SK-N-SH (cell line): ENCODE results near the gene APBB2. TPM values are rescaled to one million over a fixed set of nuclear protein-coding genes. Genes with fewer than 3 reads are reported as not detected.

Experiments used
- CTCF ChIA-PET: fragments of 300-600, 350-600 bp; formaldehyde crosslinking; extraction: SDS; loops from one replicate; lab custom pipeline; 2021; lab: Yijun Ruan, JAX
- POLR2A ChIA-PET: fragments of 350-600 bp; sonication (Branson Sonifier 250); formaldehyde crosslinking; extraction: SDS; loops from one replicate; lab custom pipeline; 2020; ENCODE audit warnings: antibody characterized with exemption, inconsistent platforms; lab: Yijun Ruan, JAX
- DNase-seq: peaks from one replicate; pipeline ENCODE4 v3.0.0; 2012
- H2AFZ ChIP-seq: fragments of 200-600 bp; sonication (generic); 2 replicates; pipeline ENCODE4 v1.8.1; 2016; ENCODE audit warnings: antibody characterized with exemption, mild to moderate bottlenecking, low read depth
- H3F3A ChIP-seq: fragments of 200-600 bp; sonication (generic); replicated peaks from 2 replicates; pipeline ENCODE3; 2016; ENCODE audit warnings: antibody characterized with exemption, mild to moderate bottlenecking; ENCODE audit not compliant: insufficient read depth
- H3K27ac ChIP-seq, 2 experiments: fragments of 200-500 bp in 1 of 2; fragments of 200-600 bp in 1 of 2; sonication (Bioruptor generic) in 1 of 2; sonication (generic), shearing (Covaris generic) in 1 of 2; 2 replicates each; pipeline versions ENCODE4 v1.5.1 to v1.6.1; 2014 to 2016; ENCODE audit warnings: low read depth in 2 of 2, inconsistent platforms in 1 of 2, low read length in 1 of 2, mild to moderate bottlenecking in 1 of 2, mixed read lengths in 1 of 2
- H3K27me3 ChIP-seq: fragments of 200-600 bp; sonication (generic), shearing (Covaris generic); 2 replicates; pipeline ENCODE4 v1.6.1; 2016; ENCODE audit warnings: mixed run types; ENCODE audit not compliant: insufficient read depth
- H3K36me3 ChIP-seq, 2 experiments: fragments of 200-500 bp in 1 of 2; fragments of 200-600 bp in 1 of 2; sonication (Bioruptor generic) in 1 of 2; sonication (generic) in 1 of 2; replicated peaks in 1 of 2; 2 replicates each; pipeline versions ENCODE3 to v1.5.1; 2014 to 2016; ENCODE audit warnings: low read length in 1 of 2, mild to moderate bottlenecking in 1 of 2; ENCODE audit not compliant: insufficient read depth in 2 of 2, control insufficient read depth in 1 of 2
- H3K4me1 ChIP-seq, 2 experiments: fragments of 200-500 bp in 1 of 2; fragments of 200-600 bp in 1 of 2; sonication (Bioruptor generic) in 1 of 2; sonication (generic), shearing (Covaris generic) in 1 of 2; 2 replicates each; pipeline versions ENCODE4 v1.5.1 to v1.6.1; 2014 to 2016; ENCODE audit warnings: low read depth in 1 of 2, low read length in 1 of 2, mixed run types in 1 of 2; ENCODE audit not compliant: insufficient read depth in 2 of 2, control insufficient read depth in 1 of 2
- H3K4me2 ChIP-seq: fragments of 200-600 bp; sonication (generic), shearing (Covaris generic); 2 replicates; pipeline ENCODE4 v1.6.1; 2017; ENCODE audit warnings: mixed run types
- H3K4me3 ChIP-seq, 2 experiments: fragments of 200-500 bp in 1 of 2; fragments of 200-600 bp in 1 of 2; sonication (Bioruptor generic) in 1 of 2; sonication (generic), shearing (Covaris generic) in 1 of 2; 2 replicates each; pipeline versions ENCODE4 v1.5.1 to v1.8.1; 2014 to 2016; ENCODE audit warnings: low read depth in 2 of 2, inconsistent platforms in 1 of 2, low read length in 1 of 2, mild to moderate bottlenecking in 1 of 2, mixed read lengths in 1 of 2, moderate library complexity in 1 of 2
- H3K79me2 ChIP-seq: fragments of 200-600 bp; sonication (generic); 2 replicates; pipeline ENCODE4 v1.8.1; 2017; ENCODE audit warnings: mild to moderate bottlenecking; ENCODE audit not compliant: insufficient read depth
- H3K9ac ChIP-seq: fragments of 200-600 bp; sonication (generic); 2 replicates; pipeline ENCODE4 v1.6.1; 2017; ENCODE audit warnings: mixed run types
- H3K9me2 ChIP-seq: fragments of 200-600 bp; sonication (generic); 2 replicates; pipeline ENCODE4 v1.6.1; 2017; ENCODE audit warnings: mixed run types
- H3K9me3 ChIP-seq: fragments of 200-600 bp; sonication (generic); 2 replicates; pipeline ENCODE4 v1.6.1; 2017; ENCODE audit warnings: mixed run types, mild to moderate bottlenecking, moderate library complexity
- H4K20me1 ChIP-seq: fragments of 200-600 bp; sonication (generic); 2 replicates; pipeline ENCODE4 v1.6.1; 2017; ENCODE audit warnings: mild to moderate bottlenecking, mixed run types; ENCODE audit not compliant: insufficient read depth
- CHD2 ChIP-seq: fragments of 150-350 bp; IDR thresholded peaks from 2 replicates; pipeline ENCODE4 v1.6.1; 2018; ENCODE audit warnings: low read length; ENCODE audit not compliant: partially characterized antibody
- ELF1 ChIP-seq: IDR thresholded peaks from 2 replicates; pipeline ENCODE4 v1.4.0; 2012
- FOSL2 ChIP-seq: IDR thresholded peaks from 2 replicates; pipeline ENCODE4 v1.4.0; 2012; ENCODE audit warnings: low read depth, mild to moderate bottlenecking, moderate library complexity, borderline replicate concordance
- FOXJ3 ChIP-seq: sonication (generic); formaldehyde crosslinking; IDR thresholded peaks from 2 replicates; pipeline ENCODE4 v1.5.1; 2020; ENCODE audit warnings: mild to moderate bottlenecking, missing genetic modification reagents
- GABPA ChIP-seq: IDR thresholded peaks from 2 replicates; pipeline ENCODE4 v1.4.0; 2012; ENCODE audit warnings: low read depth, mild to moderate bottlenecking
- GATA2 ChIP-seq: sonication (generic); formaldehyde crosslinking; IDR thresholded peaks from 2 replicates; pipeline ENCODE4 v1.5.0; 2020; ENCODE audit warnings: mild to moderate bottlenecking, missing genetic modification reagents
- MEF2A ChIP-seq: IDR thresholded peaks from 2 replicates; pipeline ENCODE4 v1.4.0; 2012; ENCODE audit warnings: low read depth, borderline replicate concordance
- MXI1 ChIP-seq: IDR thresholded peaks from 2 replicates; pipeline ENCODE4 v1.6.1; 2012; ENCODE audit warnings: mild to moderate bottlenecking, low read depth, low read length, improper control_type of control experiment
- NRF1 ChIP-seq: IDR thresholded peaks from 2 replicates; pipeline ENCODE4 v1.6.1; 2012; ENCODE audit warnings: low read depth, mild to moderate bottlenecking, low read length
- POLR2AphosphoS5 ChIP-seq: IDR thresholded peaks from 2 replicates; pipeline ENCODE4 v1.6.1; 2012; ENCODE audit warnings: low read depth, low read length
- SIN3A ChIP-seq: IDR thresholded peaks from 2 replicates; pipeline ENCODE4 v1.6.1; 2012; ENCODE audit warnings: low read depth, mild to moderate bottlenecking, low read length, moderate library complexity, borderline replicate concordance
- SMC3 ChIP-seq: IDR thresholded peaks from 2 replicates; pipeline ENCODE4 v1.6.1; 2012; ENCODE audit warnings: low read depth, low read length, improper control_type of control experiment
- TAF1 ChIP-seq: IDR thresholded peaks from 2 replicates; pipeline ENCODE4 v1.6.1; 2012; ENCODE audit warnings: low read depth, mild to moderate bottlenecking, low read length, moderate library complexity, borderline replicate concordance
- TEAD4 ChIP-seq: IDR thresholded peaks from 2 replicates; pipeline ENCODE4 v1.4.0; 2012; ENCODE audit warnings: mild to moderate bottlenecking, borderline replicate concordance; ENCODE audit not compliant: insufficient read depth
- WGBS: methylation state at CpG from one replicate; pipeline ENCODE4 v1.1.6; 2017; ENCODE audit warnings: low lambda C conversion rate; 5-methylcytosine and 5-hydroxymethylcytosine counted together
- polyA plus RNA-seq, 3 experiments: library from polyadenylated mRNA; depleted of rRNA; stranded (reverse); fragments of >200 nt; gene quantifications; 2 replicates each; pipeline ENCODE4 v1.2.3, GENCODE V29; 2012
- TF ChIP-seq, protein P1 (sequence below): IDR thresholded peaks from 2 replicates; pipeline ENCODE4 v1.4.0; 2012; ENCODE audit warnings: low read depth
- TF ChIP-seq, protein P2 (sequence below): fragments of 200-600 bp; sonication (generic); IDR thresholded peaks from 2 replicates; pipeline ENCODE4 v1.6.1; 2017; ENCODE audit warnings: antibody characterized with exemption, mild to moderate bottlenecking, moderate library complexity
- TF ChIP-seq, protein P3 (sequence below): IDR thresholded peaks from 2 replicates; pipeline ENCODE4 v1.4.0; 2012; ENCODE audit warnings: low read depth, borderline replicate concordance
- TF ChIP-seq, protein P4 (sequence below): IDR thresholded peaks from 2 replicates; pipeline ENCODE4 v1.4.0; 2012; ENCODE audit warnings: low read depth, borderline replicate concordance

Gene APBB2
- polyA plus RNA-seq, 1 of the 3 experiments (the other 2 are of a cell fraction): 49.8 TPM

DNA sequence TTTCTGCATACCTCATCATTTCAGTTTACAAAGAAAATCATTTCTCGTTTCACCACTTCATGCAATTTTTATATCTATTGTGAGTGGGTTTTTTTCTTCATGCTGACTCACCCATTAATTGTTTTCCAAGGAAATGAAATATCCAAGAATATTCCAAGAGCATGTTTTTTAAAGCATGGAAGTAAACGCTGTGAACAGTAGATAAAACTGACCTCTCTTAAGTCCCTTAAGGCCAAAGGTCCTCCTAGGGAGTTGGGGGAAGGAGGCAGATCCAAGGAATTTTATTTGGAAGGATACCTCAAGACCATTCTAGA lies 2.6 kb upstream of the APBB2 start:
- WGBS: 67% methylated on average over 2 of the region's 2 CpGs
- no peaks in the 10 kb centered on the region for H3K9me3 ChIP-seq
- H3K79me2 ChIP-seq: peaks cover 23% of the 10 kb centered on the region
- H3K4me2 ChIP-seq: peak overlapping the region; percentile 75
- no peak overlapping the region for H3K9ac ChIP-seq
- H3K4me3 ChIP-seq: peak overlapping the region; percentile 65 to 68; a peak in 3 of 4 replicates
- ChIA-PET CTCF (interaction anchor here (1.0 to 9.5 kb wide), 7 partner anchors 14 to 376 kb away, joined by 3 to 196 read pairs (median 3); no protein-coding TSS in a partner anchor), POLR2A (interaction anchor here (0.6 to 4.3 kb wide), 4 partner anchors 12 to 295 kb away, joined by 3 to 67 read pairs (median 4); partner anchors contain the start of gene UCHL1)
- H3K27me3 ChIP-seq: no peaks in the 10 kb centered on the region
- H4K20me1 ChIP-seq: no peaks in the 10 kb centered on the region
- H3K9me2 ChIP-seq: no peaks in the 10 kb centered on the region
- H3K4me1 ChIP-seq: peaks cover 4 to 21% of the 10 kb centered on the region in 2 experiments; a peak in 3 of 4 replicates
- H3F3A ChIP-seq: peaks cover 13% of the 10 kb centered on the region
- DNase-seq: no peak
- peak overlapping the region; percentile 97 for H2AFZ ChIP-seq
- H3K36me3 ChIP-seq: no peaks in the 10 kb centered on the region
- TF ChIP-seq, protein P1, sequence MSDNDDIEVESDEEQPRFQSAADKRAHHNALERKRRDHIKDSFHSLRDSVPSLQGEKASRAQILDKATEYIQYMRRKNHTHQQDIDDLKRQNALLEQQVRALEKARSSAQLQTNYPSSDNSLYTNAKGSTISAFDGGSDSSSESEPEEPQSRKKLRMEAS: no peak
- TF ChIP-seq SMC3: no peak
- TF ChIP-seq TEAD4: no peak
- TF ChIP-seq, all 33 proteins: peak for 0
- H3K27ac ChIP-seq: peak overlapping the region; percentile 29 to 89

DNA sequence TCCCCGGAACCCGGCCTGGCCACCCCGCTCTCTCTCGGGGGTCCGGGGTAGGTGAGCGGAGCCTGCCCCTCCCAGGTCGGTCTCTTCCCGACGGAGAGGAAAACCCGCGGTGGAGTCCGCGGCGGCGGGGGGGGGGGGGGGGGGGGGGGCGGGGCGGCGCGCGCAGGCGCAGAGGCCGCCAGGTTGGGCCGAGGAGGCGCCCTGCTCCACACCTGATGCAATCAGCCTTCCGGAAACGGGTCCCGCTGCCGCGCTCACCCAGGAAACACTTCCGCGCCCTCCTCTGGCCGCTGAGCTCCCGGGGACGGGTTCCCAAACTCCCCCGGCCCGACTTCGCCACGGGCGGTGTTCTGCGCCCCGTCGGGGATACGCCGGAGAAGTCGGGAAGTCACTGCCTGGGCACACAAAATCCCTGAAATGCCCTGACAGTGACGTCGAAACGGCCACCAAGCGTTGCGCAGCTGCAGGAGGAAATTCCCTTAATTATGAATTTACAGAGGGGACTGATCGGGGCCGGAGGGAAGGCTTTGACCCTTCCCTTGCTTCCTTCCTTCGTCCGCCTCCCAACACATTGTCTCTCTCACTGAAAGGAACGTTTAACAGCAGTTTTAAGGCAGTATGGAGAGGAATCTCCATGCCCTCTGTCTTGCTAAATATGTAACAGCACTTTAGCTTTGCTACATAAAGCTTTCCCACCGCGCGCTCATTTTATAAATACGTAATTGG lies 2.1 kb upstream of the APBB2 start:
- WGBS: 30% methylated on average over 20 of the region's 59 CpGs
- ChIA-PET POLR2A (interaction anchor here (0.6 to 4.3 kb wide), 4 partner anchors 11 to 294 kb away, joined by 3 to 67 read pairs (median 4); partner anchors contain the start of gene UCHL1), CTCF (interaction anchor here (0.6 to 9.5 kb wide), 13 partner anchors 15 to 661 kb away, joined by 3 to 196 read pairs (median 3); no protein-coding TSS in a partner anchor)
- H3K4me3 ChIP-seq: peak overlapping the region; percentile 65 to 68
- no peaks in the 10 kb centered on the region for H3K27me3 ChIP-seq
- H3K9ac ChIP-seq: peak overlapping the region; percentile 75
- H3K9me2 ChIP-seq: no peaks in the 10 kb centered on the region
- no peaks in the 10 kb centered on the region; the same call in 1 of the 2 replicates for H4K20me1 ChIP-seq
- DNase-seq: peak; percentile 91
- H3K36me3 ChIP-seq: no peaks in the 10 kb centered on the region
- peak overlapping the region; percentile 75 for H3K4me2 ChIP-seq
- H3K9me3 ChIP-seq: no peaks in the 10 kb centered on the region
- H2AFZ ChIP-seq: peak overlapping the region; percentile 97
- H3K27ac ChIP-seq: peak overlapping the region; percentile 29 to 89
- H3K79me2 ChIP-seq: peaks cover 28% of the 10 kb centered on the region
- H3K4me1 ChIP-seq: peaks cover 4 to 21% of the 10 kb centered on the region in 2 experiments; a peak in 3 of 4 replicates
- peaks cover 18% of the 10 kb centered on the region for H3F3A ChIP-seq
- TF ChIP-seq, protein P2, sequence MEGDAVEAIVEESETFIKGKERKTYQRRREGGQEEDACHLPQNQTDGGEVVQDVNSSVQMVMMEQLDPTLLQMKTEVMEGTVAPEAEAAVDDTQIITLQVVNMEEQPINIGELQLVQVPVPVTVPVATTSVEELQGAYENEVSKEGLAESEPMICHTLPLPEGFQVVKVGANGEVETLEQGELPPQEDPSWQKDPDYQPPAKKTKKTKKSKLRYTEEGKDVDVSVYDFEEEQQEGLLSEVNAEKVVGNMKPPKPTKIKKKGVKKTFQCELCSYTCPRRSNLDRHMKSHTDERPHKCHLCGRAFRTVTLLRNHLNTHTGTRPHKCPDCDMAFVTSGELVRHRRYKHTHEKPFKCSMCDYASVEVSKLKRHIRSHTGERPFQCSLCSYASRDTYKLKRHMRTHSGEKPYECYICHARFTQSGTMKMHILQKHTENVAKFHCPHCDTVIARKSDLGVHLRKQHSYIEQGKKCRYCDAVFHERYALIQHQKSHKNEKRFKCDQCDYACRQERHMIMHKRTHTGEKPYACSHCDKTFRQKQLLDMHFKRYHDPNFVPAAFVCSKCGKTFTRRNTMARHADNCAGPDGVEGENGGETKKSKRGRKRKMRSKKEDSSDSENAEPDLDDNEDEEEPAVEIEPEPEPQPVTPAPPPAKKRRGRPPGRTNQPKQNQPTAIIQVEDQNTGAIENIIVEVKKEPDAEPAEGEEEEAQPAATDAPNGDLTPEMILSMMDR: no peak; the same call in 1 of the 2 replicates
- TF ChIP-seq TEAD4 (no peak), FOSL2 (no peak), CHD2 (no peak), FOXJ3 (CRISPR knock-in tag) (peak; percentile 55; the same call in 1 of the 2 replicates), ELF1 (peak; percentile 55), POLR2AphosphoS5 (peak; percentile 82), MEF2A (no peak), MXI1 (no peak; the same call in 1 of the 2 replicates), GABPA (peak; percentile 78), SMC3 (0 out of 2 replicates have a peak, but pooled peaks have one; percentile 3), TAF1 (peak; percentile 56; the same call in 1 of the 2 replicates), SIN3A (no peak), NRF1 (peak; percentile 77), GATA2 (CRISPR knock-in tag) (peak; percentile 50; the same call in 1 of the 2 replicates)
- TF ChIP-seq, protein P1: no peak
- TF ChIP-seq, protein P3, sequence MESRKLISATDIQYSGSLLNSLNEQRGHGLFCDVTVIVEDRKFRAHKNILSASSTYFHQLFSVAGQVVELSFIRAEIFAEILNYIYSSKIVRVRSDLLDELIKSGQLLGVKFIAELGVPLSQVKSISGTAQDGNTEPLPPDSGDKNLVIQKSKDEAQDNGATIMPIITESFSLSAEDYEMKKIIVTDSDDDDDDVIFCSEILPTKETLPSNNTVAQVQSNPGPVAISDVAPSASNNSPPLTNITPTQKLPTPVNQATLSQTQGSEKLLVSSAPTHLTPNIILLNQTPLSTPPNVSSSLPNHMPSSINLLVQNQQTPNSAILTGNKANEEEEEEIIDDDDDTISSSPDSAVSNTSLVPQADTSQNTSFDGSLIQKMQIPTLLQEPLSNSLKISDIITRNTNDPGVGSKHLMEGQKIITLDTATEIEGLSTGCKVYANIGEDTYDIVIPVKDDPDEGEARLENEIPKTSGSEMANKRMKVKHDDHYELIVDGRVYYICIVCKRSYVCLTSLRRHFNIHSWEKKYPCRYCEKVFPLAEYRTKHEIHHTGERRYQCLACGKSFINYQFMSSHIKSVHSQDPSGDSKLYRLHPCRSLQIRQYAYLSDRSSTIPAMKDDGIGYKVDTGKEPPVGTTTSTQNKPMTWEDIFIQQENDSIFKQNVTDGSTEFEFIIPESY: no peak
- TF ChIP-seq, protein P4, sequence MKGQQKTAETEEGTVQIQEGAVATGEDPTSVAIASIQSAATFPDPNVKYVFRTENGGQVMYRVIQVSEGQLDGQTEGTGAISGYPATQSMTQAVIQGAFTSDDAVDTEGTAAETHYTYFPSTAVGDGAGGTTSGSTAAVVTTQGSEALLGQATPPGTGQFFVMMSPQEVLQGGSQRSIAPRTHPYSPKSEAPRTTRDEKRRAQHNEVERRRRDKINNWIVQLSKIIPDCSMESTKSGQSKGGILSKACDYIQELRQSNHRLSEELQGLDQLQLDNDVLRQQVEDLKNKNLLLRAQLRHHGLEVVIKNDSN: 0 out of 2 replicates have a peak, but pooled peaks have one; percentile 13
